Mesendoderm (in vitro differentiated cells): ENCODE data around the gene KDM1B.

ENCODE experiments used
- DNase-seq: peaks from one replicate; pipeline ENCODE4 v3.0.0; 2013
- H2AK5ac ChIP-seq: 2 replicates; pipeline ENCODE4 v1.6.1; 2013; ENCODE audit warnings: low read length, inconsistent platforms
- H2BK120ac ChIP-seq: 2 replicates; pipeline ENCODE4 v1.6.1; 2013; ENCODE audit warnings: low read depth, mild to moderate bottlenecking, low read length, moderate library complexity, mixed read lengths
- H2BK15ac ChIP-seq: replicated peaks from 2 replicates; pipeline ENCODE4 v1.6.1; 2013; ENCODE audit warnings: low read depth, mild to moderate bottlenecking, moderate library complexity
- H2BK5ac ChIP-seq: 2 replicates; pipeline ENCODE4 v1.6.1; 2013; ENCODE audit warnings: low read length, inconsistent platforms
- H3K18ac ChIP-seq: 2 replicates; pipeline ENCODE4 v1.6.1; 2013; ENCODE audit warnings: mild to moderate bottlenecking, low read length, mixed read lengths
- H3K23ac ChIP-seq: one replicate; pipeline ENCODE4 v1.6.1; 2013; ENCODE audit warnings: low read length
- H3K27ac ChIP-seq: 2 replicates; pipeline ENCODE4 v1.5.1; 2013; ENCODE audit warnings: low read depth, mild to moderate bottlenecking, inconsistent platforms, low read length, moderate library complexity
- H3K27me3 ChIP-seq: 2 replicates; pipeline ENCODE4 v1.6.1; 2013; ENCODE audit warnings: low read length, control low read depth, mild to moderate bottlenecking, inconsistent platforms; ENCODE audit not compliant: insufficient read depth, poor library complexity
- H3K36me3 ChIP-seq: 2 replicates; pipeline ENCODE4 v1.6.1; 2013; ENCODE audit warnings: low read length, inconsistent platforms; ENCODE audit not compliant: control insufficient read depth, insufficient read depth
- H3K4ac ChIP-seq: one replicate; pipeline ENCODE4 v1.6.1; 2013; ENCODE audit warnings: low read depth, mild to moderate bottlenecking, low read length, moderate library complexity
- H3K4me1 ChIP-seq: 2 replicates; pipeline ENCODE4 v1.6.1; 2013; ENCODE audit warnings: low read depth, low read length, inconsistent platforms; ENCODE audit not compliant: control insufficient read depth
- H3K4me2 ChIP-seq: 2 replicates; pipeline ENCODE4 v1.6.1; 2013; ENCODE audit warnings: low read length
- H3K4me3 ChIP-seq: 2 replicates; pipeline ENCODE4 v1.5.1; 2013; ENCODE audit warnings: mild to moderate bottlenecking, low read length
- H3K56ac ChIP-seq: one replicate; pipeline ENCODE4 v1.6.1; 2013; ENCODE audit warnings: low read length
- H3K79me1 ChIP-seq: 2 replicates; pipeline ENCODE4 v1.6.1; 2013; ENCODE audit warnings: low read length, inconsistent platforms
- H3K79me2 ChIP-seq: 2 replicates; pipeline ENCODE4 v1.6.1; 2013; ENCODE audit warnings: mild to moderate bottlenecking, low read length; ENCODE audit not compliant: control insufficient read depth, insufficient read depth
- H3K9ac ChIP-seq: 2 replicates; pipeline ENCODE4 v1.6.1; 2013; ENCODE audit warnings: low read length, inconsistent platforms
- H4K5ac ChIP-seq: one replicate; pipeline ENCODE4 v1.6.1; 2013; ENCODE audit warnings: low read length
- H4K8ac ChIP-seq: one replicate; pipeline ENCODE4 v1.6.1; 2013; ENCODE audit warnings: low read depth, mild to moderate bottlenecking, control low read depth, low read length, moderate library complexity
- WGBS: extraction: QIAGEN DNeasy Blood & Tissue Kit; methylation state at CpG from one replicate; pipeline ENCODE4 v1.1.7; 2013; ENCODE audit warnings: low lambda C conversion rate, missing lambda C conversion rate; ENCODE audit not compliant: insufficient coverage; ENCODE audit errors: extremely low coverage; 5-methylcytosine and 5-hydroxymethylcytosine counted together

KDM1B gene

GRCh38 chr6:18214003-18214402, 58.8 kb downstream of the KDM1B start:
- no peak overlapping the region for H4K8ac ChIP-seq
- no peaks in the 10 kb centered on the region for H3K36me3 ChIP-seq
- no peak overlapping the region for H3K27ac ChIP-seq
- H3K18ac ChIP-seq, result no peak overlapping the region
- no peaks in the 10 kb centered on the region for H3K79me2 ChIP-seq
- no peak overlapping the region for H3K4me3 ChIP-seq
- H3K4me1 ChIP-seq, result no peaks in the 10 kb centered on the region
- H4K5ac ChIP-seq, result no peak overlapping the region
- H2BK120ac ChIP-seq, result no peak overlapping the region
- no peak overlapping the region for H3K23ac ChIP-seq
- H3K4ac ChIP-seq, result no peak overlapping the region
- no peak overlapping the region for H2AK5ac ChIP-seq
- H3K56ac ChIP-seq, result no peak overlapping the region
- H3K79me1 ChIP-seq, result no peaks in the 10 kb centered on the region
- H2BK5ac ChIP-seq, result no peak overlapping the region
- H2BK15ac ChIP-seq, result no peak overlapping the region
- H3K9ac ChIP-seq, result no peak overlapping the region
- H3K4me2 ChIP-seq, result no peak overlapping the region
- no peaks in the 10 kb centered on the region for H3K27me3 ChIP-seq
- DNase-seq, result no peak
- whole genome bisulfite sequencing, result no CpG with 5 or more reads among the region's 4 CpGs

GRCh38 chr6:18215436-18215835, 60.2 kb downstream of the KDM1B start:
- H3K4me2 ChIP-seq, result no peak overlapping the region
- H3K56ac ChIP-seq, result no peak overlapping the region
- no CpG with 5 or more reads among the region's 7 CpGs for WGBS
- no peak overlapping the region for H3K18ac ChIP-seq
- H3K27ac ChIP-seq, result no peak overlapping the region
- no peak overlapping the region for H2BK15ac ChIP-seq
- H3K79me1 ChIP-seq, result no peaks in the 10 kb centered on the region
- no peak for DNase-seq
- no peak overlapping the region for H2AK5ac ChIP-seq
- no peak overlapping the region for H2BK5ac ChIP-seq
- no peak overlapping the region for H3K23ac ChIP-seq
- H3K79me2 ChIP-seq, result no peaks in the 10 kb centered on the region
- no peak overlapping the region for H2BK120ac ChIP-seq
- H3K4ac ChIP-seq, result no peak overlapping the region
- H3K9ac ChIP-seq, result no peak overlapping the region
- no peaks in the 10 kb centered on the region for H3K27me3 ChIP-seq
- H4K5ac ChIP-seq, result no peak overlapping the region
- H4K8ac ChIP-seq, result no peak overlapping the region
- no peak overlapping the region for H3K4me3 ChIP-seq
- H3K4me1 ChIP-seq, result no peaks in the 10 kb centered on the region
- H3K36me3 ChIP-seq, result no peaks in the 10 kb centered on the region

- Histone ChIP-seq H2BK15ac (no peak overlapping the region), H4K8ac (no peak overlapping the region), H3K27ac (no peak overlapping the region), H3K18ac (no peak overlapping the region), H2BK120ac (no peak overlapping the region), H2AK5ac (no peak overlapping the region), H4K5ac (no peak overlapping the region), H3K79me2 (no peaks in the 10 kb centered on the region), H3K27me3 (no peaks in the 10 kb centered on the region), H3K4ac (no peak overlapping the region), H3K23ac (no peak overlapping the region), H3K79me1 (no peaks in the 10 kb centered on the region), H3K4me3 (no peak overlapping the region), H3K4me2 (no peak overlapping the region), H3K36me3 (no peaks in the 10 kb centered on the region), H3K56ac (no peak overlapping the region), H2BK5ac (no peak overlapping the region), H3K4me1 (no peaks in the 10 kb centered on the region), H3K9ac (no peak overlapping the region)
- no peak for DNase-seq
- WGBS, result no CpG with 5 or more reads among the region's 7 CpGs
These were observed 61.2 kb downstream of the KDM1B start for GRCh38 chr6:18216411-18216810.

- Histone ChIP-seq H3K23ac (no peak overlapping the region), H2AK5ac (no peak overlapping the region), H3K4me2 (no peak overlapping the region), H3K27ac (no peak overlapping the region), H4K8ac (no peak overlapping the region), H3K79me2 (no peaks in the 10 kb centered on the region), H3K36me3 (no peaks in the 10 kb centered on the region), H2BK5ac (no peak overlapping the region), H3K56ac (no peak overlapping the region), H3K9ac (no peak overlapping the region), H3K18ac (no peak overlapping the region), H3K79me1 (no peaks in the 10 kb centered on the region), H3K4me1 (no peaks in the 10 kb centered on the region), H2BK120ac (no peak overlapping the region), H3K4ac (no peak overlapping the region), H3K4me3 (no peak overlapping the region), H3K27me3 (no peaks in the 10 kb centered on the region), H4K5ac (no peak overlapping the region), H2BK15ac (no peak overlapping the region)
- WGBS, result no CpG with 5 or more reads among the region's 3 CpGs
- no peak for DNase-seq
These were observed 63.0 kb downstream of the KDM1B start for GRCh38 chr6:18218233-18218632.

- H3K36me3 ChIP-seq, result no peaks in the 10 kb centered on the region
- no peaks in the 10 kb centered on the region for H3K79me1 ChIP-seq
- no peak overlapping the region for H3K4me3 ChIP-seq
- no peak for DNase-seq
- no peak overlapping the region for H3K18ac ChIP-seq
- no CpG with 5 or more reads among the region's 7 CpGs for WGBS
- H4K8ac ChIP-seq, result no peak overlapping the region
- no peak overlapping the region for H2AK5ac ChIP-seq
- H3K27me3 ChIP-seq, result no peaks in the 10 kb centered on the region
- no peak overlapping the region for H4K5ac ChIP-seq
- no peaks in the 10 kb centered on the region for H3K79me2 ChIP-seq
- no peak overlapping the region for H2BK15ac ChIP-seq
- H3K27ac ChIP-seq, result no peak overlapping the region
- H3K56ac ChIP-seq, result no peak overlapping the region
- H3K4me1 ChIP-seq, result no peaks in the 10 kb centered on the region
- no peak overlapping the region for H3K4ac ChIP-seq
- H3K23ac ChIP-seq, result no peak overlapping the region
- no peak overlapping the region for H3K9ac ChIP-seq
- H3K4me2 ChIP-seq, result no peak overlapping the region
- no peak overlapping the region for H2BK120ac ChIP-seq
- H2BK5ac ChIP-seq, result no peak overlapping the region
These were observed 64.4 kb downstream of the KDM1B start for GRCh38 chr6:18219591-18219990.

GRCh38 chr6:18221288-18221615, 66.0 kb downstream of the KDM1B start:
- DNase-seq, result no peak
- Histone ChIP-seq H3K4me2 (no peak overlapping the region), H3K27me3 (no peaks in the 10 kb centered on the region), H2BK5ac (no peak overlapping the region), H4K8ac (no peak overlapping the region), H3K56ac (no peak overlapping the region), H4K5ac (no peak overlapping the region), H3K9ac (no peak overlapping the region), H3K4me3 (no peak overlapping the region), H2BK15ac (no peak overlapping the region), H3K79me2 (no peaks in the 10 kb centered on the region), H2AK5ac (no peak overlapping the region), H3K23ac (no peak overlapping the region), H3K79me1 (no peaks in the 10 kb centered on the region), H2BK120ac (no peak overlapping the region), H3K4ac (no peak overlapping the region), H3K18ac (no peak overlapping the region), H3K27ac (no peak overlapping the region), H3K4me1 (no peaks in the 10 kb centered on the region), H3K36me3 (peaks cover 1% of the 10 kb centered on the region)
- no CpG with 5 or more reads among the region's 4 CpGs for WGBS
